NB4 (cell line): ENCODE results near the gene NOL6.

ENCODE experiments used
- CTCF ChIP-seq: IDR thresholded peaks from one replicate; pipeline ENCODE4 v1.5.1; 2012; ENCODE audit warnings: low read depth, low read length
- MAX ChIP-seq: IDR thresholded peaks from 2 replicates; pipeline ENCODE4 v1.6.1; 2011; ENCODE audit warnings: low read depth, low read length

GRCh38 chr9:33472881-33473615 is 676 bp downstream of the NOL6 start:
- TF ChIP-seq CTCF (no peak), MAX (no peak)
